Activated CD8-positive, alpha-beta T cell treated with anti-CD3 and anti-CD28 coated beads for 36 hours (primary cell): ENCODE data around the gene NFIA. TPM values are rescaled to one million over a fixed set of nuclear protein-coding genes. Genes with fewer than 3 reads are reported as not detected.

Experiments used
- ATAC-seq: fragments of 200-7000 bp; cut with Tn5 transposase; one replicate; pipeline ENCODE4 v1.10.0; 2021; ENCODE audit warnings: mild to moderate bottlenecking, moderate library complexity
- CTCF ChIA-PET: fragments of 350-600 bp; sonication (Branson Sonifier 250); formaldehyde crosslinking; loops from one replicate; lab custom pipeline; 2021; ENCODE audit warnings: antibody characterized with exemption; lab: Charles Lee
- POLR2A ChIA-PET: fragments of 350-600 bp; sonication (Branson Sonifier 250); formaldehyde crosslinking; loops from one replicate; lab custom pipeline; 2021; ENCODE audit warnings: antibody characterized with exemption; lab: Charles Lee
- DNase-seq: peaks from one replicate; pipeline ENCODE4 v3.0.0-alpha.2; 2020
- H3K27ac Mint-ChIP-seq: one replicate; pipeline ENCODE4 v1.8.0; 2021; ENCODE audit warnings: mild to moderate bottlenecking, mixed read lengths
- H3K27me3 Mint-ChIP-seq: one replicate; pipeline ENCODE4 v1.8.0; 2021; ENCODE audit warnings: mixed read lengths
- H3K36me3 Mint-ChIP-seq: one replicate; pipeline ENCODE4 v1.8.0; 2021; ENCODE audit warnings: low read depth, mixed read lengths
- H3K4me1 Mint-ChIP-seq: one replicate; pipeline ENCODE4 v1.8.0; 2021; ENCODE audit warnings: low read depth, mixed read lengths
- H3K4me3 Mint-ChIP-seq: one replicate; pipeline ENCODE4 v1.8.0; 2021; ENCODE audit warnings: mild to moderate bottlenecking, moderate library complexity, mixed read lengths
- H3K9me3 Mint-ChIP-seq: one replicate; pipeline ENCODE4 v1.8.0; 2021; ENCODE audit warnings: mixed read lengths
- CTCF ChIP-seq: fragments of 200-600 bp; IDR thresholded peaks from one replicate; pipeline ENCODE4 v1.8.0; 2022; ENCODE audit warnings: antibody characterized with exemption, mild to moderate bottlenecking
- intact Hi-C: fragments of 100-400 bp; cut with micrococcal nuclease; formaldehyde crosslinking; loops from one replicate; pipeline ENCODE4 v1.10.0; 2022
- total RNA-seq, 2 experiments: library from RNA; stranded (reverse); gene quantifications; one replicate each; pipeline ENCODE4 v1.2.3, GENCODE V29; 2021

The NFIA gene
- total RNA-seq, 2 experiments from 2014 or later, result 1.9 to 2.4 TPM

GRCh38 chr1:61087571-61087970, 5.2 kb downstream of the NFIA start:
- Mint-ChIP-seq H3K36me3 (no peaks in the 10 kb centered on the region), H3K27ac (no peak overlapping the region), H3K4me1 (peaks cover 5% of the 10 kb centered on the region), H3K27me3 (peaks cover 5% of the 10 kb centered on the region), H3K9me3 (no peaks in the 10 kb centered on the region), H3K4me3 (no peak overlapping the region)
- intact Hi-C loops, result no loop called here
- no peak for ATAC-seq
- TF ChIP-seq CTCF, result no peak
- DNase-seq, result no peak
- ChIA-PET CTCF (interaction anchor here (1.4 kb wide), 1 partner anchor 10 kb away, joined by 5 read pairs; no protein-coding TSS in a partner anchor), POLR2A (no interaction called here)

GRCh38 chr1:61088163-61088974, 6.0 kb downstream of the NFIA start:
- no peak for TF ChIP-seq CTCF
- DNase-seq (no peak), ATAC-seq (no peak)
- Mint-ChIP-seq H3K4me3 (no peak overlapping the region), H3K36me3 (no peaks in the 10 kb centered on the region), H3K4me1 (peaks cover 5% of the 10 kb centered on the region), H3K9me3 (no peaks in the 10 kb centered on the region), H3K27ac (no peak overlapping the region), H3K27me3 (peaks cover 5% of the 10 kb centered on the region)
- POLR2A ChIA-PET, result interaction anchor here (0.6 to 0.7 kb wide), 2 partner anchors 11 to 30 kb away, joined by 3 read pairs; no protein-coding TSS in a partner anchor
- intact Hi-C loops, result no loop called here
- CTCF ChIA-PET, result interaction anchor here (1.2 to 1.7 kb wide), 3 partner anchors 9 to 61 kb away, joined by 5 to 6 read pairs (median 5); no protein-coding TSS in a partner anchor

- Mint-ChIP-seq H3K27ac (no peak overlapping the region), H3K4me1 (no peaks in the 10 kb centered on the region), H3K27me3 (no peaks in the 10 kb centered on the region), H3K4me3 (no peak overlapping the region), H3K9me3 (no peaks in the 10 kb centered on the region), H3K36me3 (no peaks in the 10 kb centered on the region)
- ChIA-PET CTCF (interaction anchor here (1.2 to 1.7 kb wide), 2 partner anchors 39 to 60 kb away, joined by 5 to 6 read pairs; no protein-coding TSS in a partner anchor), POLR2A (no interaction called here)
- ATAC-seq, result no peak
- no peak for DNase-seq
- TF ChIP-seq CTCF, result no peak
- intact Hi-C loops, result no loop called here
These were observed 7.0 kb downstream of the NFIA start for GRCh38 chr1:61089338-61089737.

GRCh38 chr1:61089741-61090140, 7.4 kb downstream of the NFIA start:
- intact Hi-C loops, result no loop called here
- Mint-ChIP-seq H3K27me3 (no peaks in the 10 kb centered on the region), H3K4me1 (no peaks in the 10 kb centered on the region), H3K9me3 (no peaks in the 10 kb centered on the region), H3K4me3 (no peak overlapping the region), H3K36me3 (no peaks in the 10 kb centered on the region), H3K27ac (no peak overlapping the region)
- no peak for DNase-seq
- ATAC-seq, result no peak
- no peak for TF ChIP-seq CTCF
- CTCF ChIA-PET, result interaction anchor here (1.2 to 1.7 kb wide), 2 partner anchors 40 to 59 kb away, joined by 5 to 6 read pairs; no protein-coding TSS in a partner anchor
- POLR2A ChIA-PET, result no interaction called here

GRCh38 chr1:61090546-61091202, 8.3 kb downstream of the NFIA start:
- no peak for ATAC-seq
- Mint-ChIP-seq H3K4me1 (no peaks in the 10 kb centered on the region), H3K4me3 (no peak overlapping the region), H3K27ac (no peak overlapping the region), H3K27me3 (no peaks in the 10 kb centered on the region), H3K36me3 (no peaks in the 10 kb centered on the region), H3K9me3 (no peaks in the 10 kb centered on the region)
- DNase-seq, result no peak
- TF ChIP-seq CTCF, result no peak
- intact Hi-C loops, result no loop called here
- ChIA-PET CTCF (no interaction called here), POLR2A (interaction anchor here (0.6 kb wide), 1 partner anchor 10 kb away, joined by 3 read pairs; no protein-coding TSS in a partner anchor)
